ENCODE measurements around the gene DENND2C. TPM values are rescaled to one million over a fixed set of nuclear protein-coding genes. Genes with fewer than 3 reads are reported as not detected.

The DENND2C gene
- total RNA-seq, 1 donor from 2014 or later: 0.79 TPM

- no peaks in the 10 kb centered on the region for H3K9me3 Mint-ChIP-seq
- no peak for DNase-seq (ENCODE audit: low read depth, low spot score)
- no peak overlapping the region for H3K4me3 Mint-ChIP-seq
- no peak overlapping the region for H3K27ac Mint-ChIP-seq (ENCODE audit: unreplicated experiment)
- H3K27me3 Mint-ChIP-seq (ENCODE audit: low read depth): no peaks in the 10 kb centered on the region
- no peaks in the 10 kb centered on the region for H3K36me3 Mint-ChIP-seq (ENCODE audit: low read depth)
- no peak for TF ChIP-seq CTCF (conservative IDR thresholded peaks at IDR 0.05)
- no peaks in the 10 kb centered on the region for H3K4me1 Mint-ChIP-seq
Measured at GRCh38 chr1:114540821-114541220, 129.0 kb downstream of the DENND2C start.

- TF ChIP-seq CTCF (conservative IDR thresholded peaks at IDR 0.05): no peak
- no peaks in the 10 kb centered on the region for H3K27me3 Mint-ChIP-seq (ENCODE audit: low read depth)
- no peaks in the 10 kb centered on the region for H3K4me1 Mint-ChIP-seq
- no peak overlapping the region for H3K4me3 Mint-ChIP-seq
- no peak overlapping the region for H3K27ac Mint-ChIP-seq (ENCODE audit: unreplicated experiment)
- H3K9me3 Mint-ChIP-seq: no peaks in the 10 kb centered on the region
- no peaks in the 10 kb centered on the region for H3K36me3 Mint-ChIP-seq (ENCODE audit: low read depth)
- DNase-seq (ENCODE audit: low read depth, low spot score): no peak
Measured at GRCh38 chr1:114540272-114540671, 129.6 kb downstream of the DENND2C start.

GRCh38 chr1:114536043-114536442 is 133.8 kb downstream of the DENND2C start:
- Mint-ChIP-seq H3K27me3 (ENCODE audit: low read depth) (no peaks in the 10 kb centered on the region), H3K9me3 (no peaks in the 10 kb centered on the region), H3K27ac (ENCODE audit: unreplicated experiment) (no peak overlapping the region), H3K4me3 (no peak overlapping the region), H3K36me3 (ENCODE audit: low read depth) (no peaks in the 10 kb centered on the region), H3K4me1 (no peaks in the 10 kb centered on the region)
- no peak for DNase-seq (ENCODE audit: low read depth, low spot score)
- no peak for TF ChIP-seq CTCF (conservative IDR thresholded peaks at IDR 0.05)

- H3K4me1 Mint-ChIP-seq: no peaks in the 10 kb centered on the region
- no peak overlapping the region for H3K4me3 Mint-ChIP-seq
- H3K27me3 Mint-ChIP-seq (ENCODE audit: low read depth): no peaks in the 10 kb centered on the region
- H3K9me3 Mint-ChIP-seq: no peaks in the 10 kb centered on the region
- H3K27ac Mint-ChIP-seq (ENCODE audit: unreplicated experiment): no peak overlapping the region
- no peaks in the 10 kb centered on the region for H3K36me3 Mint-ChIP-seq (ENCODE audit: low read depth)
- no peak for DNase-seq (ENCODE audit: low read depth, low spot score)
- TF ChIP-seq CTCF (conservative IDR thresholded peaks at IDR 0.05): no peak
Measured at GRCh38 chr1:114535401-114535800, 134.4 kb downstream of the DENND2C start.

Other genes starting within 250 kb of the DENND2C start
- gene TRIM33, start 158.8 kb downstream of the DENND2C start, total RNA-seq: 52.8 and 54.3 TPM in 2 replicates
- 55.9 and 57.5 TPM in 2 replicates for gene BCAS2, start 88.4 kb downstream of the DENND2C start, total RNA-seq
- not detected in 2 replicates for gene AMPD1, start 25.5 kb upstream of the DENND2C start, total RNA-seq
- gene NRAS, start 46.7 kb upstream of the DENND2C start, total RNA-seq: 64.8 and 66.0 TPM in 2 replicates
- gene CSDE1, start 87.9 kb upstream of the DENND2C start, total RNA-seq: 659 and 685 TPM in 2 replicates
- 65.0 and 65.7 TPM in 2 replicates for gene SIKE1, start 110.6 kb upstream of the DENND2C start, total RNA-seq
- not detected in 2 replicates for gene SYCP1, start 184.8 kb upstream of the DENND2C start, total RNA-seq

All from neural crest cell (in vitro differentiated cells).